Esophagus squamous epithelium (tissue), 4 donors: ENCODE measurements around the gene KCNC2.

Source experiments
- POLR2A ChIP-seq, 4 donors: fragments of 450-650 bp; IDR thresholded peaks; one replicate each; pipeline ENCODE4 v1.6.1; 2017; ENCODE audit warnings: antibody characterized with exemption in 4 of 4, mild to moderate bottlenecking in 4 of 4, moderate library complexity in 3 of 4
- TF ChIP-seq, protein P1 (sequence below), 6 experiments: fragments of 450-650 bp in 4 of 6; fragments of 200-600 bp in 2 of 6; sonication (generic) in 2 of 6; IDR thresholded peaks; one replicate each; pipeline ENCODE4 v1.5.1; 2016 to 2019; ENCODE audit warnings: antibody characterized with exemption in 6 of 6, mild to moderate bottlenecking in 4 of 6, moderate library complexity in 4 of 6

GRCh38 chr12:75196408-75196807 is 13.2 kb downstream of the KCNC2 start:
- TF ChIP-seq, protein P1, sequence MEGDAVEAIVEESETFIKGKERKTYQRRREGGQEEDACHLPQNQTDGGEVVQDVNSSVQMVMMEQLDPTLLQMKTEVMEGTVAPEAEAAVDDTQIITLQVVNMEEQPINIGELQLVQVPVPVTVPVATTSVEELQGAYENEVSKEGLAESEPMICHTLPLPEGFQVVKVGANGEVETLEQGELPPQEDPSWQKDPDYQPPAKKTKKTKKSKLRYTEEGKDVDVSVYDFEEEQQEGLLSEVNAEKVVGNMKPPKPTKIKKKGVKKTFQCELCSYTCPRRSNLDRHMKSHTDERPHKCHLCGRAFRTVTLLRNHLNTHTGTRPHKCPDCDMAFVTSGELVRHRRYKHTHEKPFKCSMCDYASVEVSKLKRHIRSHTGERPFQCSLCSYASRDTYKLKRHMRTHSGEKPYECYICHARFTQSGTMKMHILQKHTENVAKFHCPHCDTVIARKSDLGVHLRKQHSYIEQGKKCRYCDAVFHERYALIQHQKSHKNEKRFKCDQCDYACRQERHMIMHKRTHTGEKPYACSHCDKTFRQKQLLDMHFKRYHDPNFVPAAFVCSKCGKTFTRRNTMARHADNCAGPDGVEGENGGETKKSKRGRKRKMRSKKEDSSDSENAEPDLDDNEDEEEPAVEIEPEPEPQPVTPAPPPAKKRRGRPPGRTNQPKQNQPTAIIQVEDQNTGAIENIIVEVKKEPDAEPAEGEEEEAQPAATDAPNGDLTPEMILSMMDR (IDR thresholded peaks at IDR 0.05), result no peak
- TF ChIP-seq POLR2A (IDR thresholded peaks at IDR 0.05), result no peak
